Activated B cell treated with CpG ODN at 0.5 μM for 24 hours (primary cell): ENCODE measurements around the gene THOC7. TPM values are rescaled to one million over a fixed set of nuclear protein-coding genes. Genes with fewer than 3 reads are reported as not detected.

Experiments used
- ATAC-seq: fragments of 200-7000 bp; cut with Tn5 transposase; one replicate; pipeline ENCODE4 v1.10.0; 2021; ENCODE audit warnings: low read depth, mild to moderate bottlenecking, moderate library complexity
- CTCF ChIA-PET: fragments of 350-600 bp; sonication (Branson Sonifier 250); formaldehyde crosslinking; loops from one replicate; lab custom pipeline; 2021; ENCODE audit warnings: antibody characterized with exemption; lab: Charles Lee
- POLR2A ChIA-PET: fragments of 350-600 bp; sonication (Branson Sonifier 250); formaldehyde crosslinking; loops from one replicate; lab custom pipeline; 2021; ENCODE audit warnings: antibody characterized with exemption; lab: Charles Lee
- DNase-seq: peaks from one replicate; pipeline ENCODE4 v3.0.0; 2022
- H3K27ac Mint-ChIP-seq: one replicate; pipeline ENCODE4 v1.8.0; 2020; ENCODE audit warnings: mixed read lengths
- H3K27me3 Mint-ChIP-seq: one replicate; pipeline ENCODE4 v1.8.0; 2021; ENCODE audit warnings: mixed read lengths
- H3K36me3 Mint-ChIP-seq: one replicate; pipeline ENCODE4 v1.8.0; 2021; ENCODE audit warnings: low read depth, mixed read lengths
- H3K4me1 Mint-ChIP-seq: one replicate; pipeline ENCODE4 v1.8.0; 2021; ENCODE audit warnings: mixed read lengths
- H3K4me3 Mint-ChIP-seq: one replicate; pipeline ENCODE4 v1.8.0; 2020; ENCODE audit warnings: mild to moderate bottlenecking, mixed read lengths
- H3K9me3 Mint-ChIP-seq: one replicate; pipeline ENCODE4 v1.8.0; 2020; ENCODE audit warnings: mixed read lengths
- intact Hi-C: fragments of 100-400 bp; cut with micrococcal nuclease; formaldehyde crosslinking; loops from one replicate; pipeline ENCODE4 v1.15.1; 2024
- total RNA-seq: library from RNA; stranded (reverse); gene quantifications from 2 replicates; pipeline ENCODE4 v1.2.3, GENCODE V29; 2022
- TF ChIP-seq, protein P1 (sequence below): fragments of 200-600 bp; IDR thresholded peaks from one replicate; pipeline ENCODE4 v1.8.0; 2022; ENCODE audit warnings: antibody characterized with exemption, mild to moderate bottlenecking

The THOC7 gene
- total RNA-seq, 1 donor from 2014 or later: 50.2 TPM

DNA sequence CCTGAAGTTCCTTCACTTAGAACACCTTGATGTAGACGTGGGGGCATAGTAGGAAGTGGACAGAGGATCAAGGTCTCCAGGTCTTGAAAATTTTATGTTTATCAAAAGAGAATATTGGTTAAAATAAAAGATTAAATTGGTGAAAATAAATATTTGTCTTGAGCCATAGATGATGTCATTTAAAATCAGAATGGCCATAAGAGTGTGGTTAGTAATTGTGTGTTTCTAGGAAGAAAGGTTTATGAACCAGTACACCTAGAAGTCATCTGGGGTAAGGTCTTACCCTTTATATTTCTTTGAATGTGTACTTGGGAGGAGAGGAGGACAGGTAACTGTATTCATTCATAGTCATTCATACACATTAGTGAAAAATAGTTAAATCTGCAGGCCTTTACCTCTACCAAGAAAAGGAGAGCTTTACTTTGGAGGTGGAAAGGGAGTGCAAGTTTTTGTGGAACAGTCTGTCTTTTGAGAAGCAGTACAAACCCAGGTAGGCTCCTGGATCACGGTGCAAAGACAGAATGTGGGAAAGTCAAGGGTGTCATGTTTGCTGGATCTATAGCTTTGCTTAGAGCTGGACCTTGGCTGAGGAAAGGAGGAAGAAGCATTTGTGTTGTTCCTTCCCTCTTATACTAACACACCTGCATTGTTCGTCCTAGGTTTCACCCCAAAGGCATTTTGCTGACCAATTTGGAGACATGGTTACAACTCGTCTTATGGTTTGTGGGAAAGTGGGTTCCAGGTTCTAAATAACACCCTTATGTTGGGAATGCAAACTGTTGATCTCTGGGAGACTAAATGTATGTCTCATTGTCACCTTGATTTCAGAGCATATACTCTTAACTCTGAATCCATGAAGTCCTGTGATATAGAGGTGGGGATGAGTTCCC lies 42.4 kb upstream of the THOC7 start:
- CTCF ChIA-PET: no interaction called here
- Mint-ChIP-seq H3K4me1 (peaks cover 18% of the 10 kb centered on the region), H3K27ac (no peak overlapping the region), H3K27me3 (no peaks in the 10 kb centered on the region), H3K4me3 (no peak overlapping the region), H3K9me3 (no peaks in the 10 kb centered on the region), H3K36me3 (peaks cover 26% of the 10 kb centered on the region)
- TF ChIP-seq, protein P1, sequence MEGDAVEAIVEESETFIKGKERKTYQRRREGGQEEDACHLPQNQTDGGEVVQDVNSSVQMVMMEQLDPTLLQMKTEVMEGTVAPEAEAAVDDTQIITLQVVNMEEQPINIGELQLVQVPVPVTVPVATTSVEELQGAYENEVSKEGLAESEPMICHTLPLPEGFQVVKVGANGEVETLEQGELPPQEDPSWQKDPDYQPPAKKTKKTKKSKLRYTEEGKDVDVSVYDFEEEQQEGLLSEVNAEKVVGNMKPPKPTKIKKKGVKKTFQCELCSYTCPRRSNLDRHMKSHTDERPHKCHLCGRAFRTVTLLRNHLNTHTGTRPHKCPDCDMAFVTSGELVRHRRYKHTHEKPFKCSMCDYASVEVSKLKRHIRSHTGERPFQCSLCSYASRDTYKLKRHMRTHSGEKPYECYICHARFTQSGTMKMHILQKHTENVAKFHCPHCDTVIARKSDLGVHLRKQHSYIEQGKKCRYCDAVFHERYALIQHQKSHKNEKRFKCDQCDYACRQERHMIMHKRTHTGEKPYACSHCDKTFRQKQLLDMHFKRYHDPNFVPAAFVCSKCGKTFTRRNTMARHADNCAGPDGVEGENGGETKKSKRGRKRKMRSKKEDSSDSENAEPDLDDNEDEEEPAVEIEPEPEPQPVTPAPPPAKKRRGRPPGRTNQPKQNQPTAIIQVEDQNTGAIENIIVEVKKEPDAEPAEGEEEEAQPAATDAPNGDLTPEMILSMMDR: no peak
- intact Hi-C loops: no loop called here
- POLR2A ChIA-PET: no interaction called here
- no peak for DNase-seq
- no peak for ATAC-seq

- CTCF ChIA-PET: no interaction called here
- Mint-ChIP-seq H3K4me3 (no peak overlapping the region), H3K4me1 (peaks cover 21% of the 10 kb centered on the region), H3K36me3 (peaks cover 47% of the 10 kb centered on the region), H3K9me3 (no peaks in the 10 kb centered on the region), H3K27me3 (no peaks in the 10 kb centered on the region), H3K27ac (no peak overlapping the region)
- TF ChIP-seq, protein P1: no peak
- no peak for DNase-seq
- intact Hi-C loops: no loop called here
- no peak for ATAC-seq
- POLR2A ChIA-PET: no interaction called here
Measured at GRCh38 chr3:63900459-63900858, 36.9 kb upstream of the THOC7 start.

- Mint-ChIP-seq H3K4me1 (peaks cover 25% of the 10 kb centered on the region), H3K27ac (no peak overlapping the region), H3K9me3 (no peaks in the 10 kb centered on the region), H3K4me3 (no peak overlapping the region), H3K36me3 (peaks cover 46% of the 10 kb centered on the region), H3K27me3 (no peaks in the 10 kb centered on the region)
- ChIA-PET CTCF (no interaction called here), POLR2A (no interaction called here)
- ATAC-seq: no peak
- TF ChIP-seq, protein P1: no peak
- intact Hi-C loops: no loop called here
- DNase-seq: no peak
Measured at GRCh38 chr3:63900010-63900409, 36.4 kb upstream of the THOC7 start.

DNA sequence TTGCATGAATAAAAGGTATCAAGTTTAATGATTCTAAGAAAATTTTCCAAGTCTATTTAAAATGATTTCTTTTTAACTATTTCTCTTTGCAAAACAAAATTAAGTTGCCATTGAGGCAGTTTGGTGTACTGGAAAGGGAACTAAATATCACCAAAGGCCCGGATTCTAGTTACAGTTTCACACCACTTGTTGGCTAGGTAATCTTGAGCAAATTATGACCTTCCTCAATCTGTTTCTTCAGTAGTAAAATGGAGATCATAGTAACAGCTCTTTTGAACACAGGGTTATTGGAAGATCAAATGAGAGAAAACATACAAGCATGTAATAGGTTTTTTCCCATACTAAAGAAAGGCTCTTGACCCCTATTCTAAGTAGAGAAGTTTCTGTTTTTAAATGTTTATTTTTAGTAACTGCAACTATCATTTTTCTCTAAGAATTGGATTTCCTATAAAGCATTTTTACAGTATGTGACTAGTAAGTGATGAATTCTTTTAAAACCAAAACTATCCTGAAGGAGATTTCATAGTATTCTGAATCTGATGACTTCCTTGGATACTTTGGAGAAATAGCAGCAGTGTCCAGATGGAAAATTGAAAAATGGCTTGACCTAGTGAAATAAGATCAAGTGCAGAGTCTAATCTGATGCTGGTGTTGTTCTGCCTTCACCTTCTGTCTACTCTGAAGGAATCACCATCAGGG lies 32.9 kb upstream of the THOC7 start:
- intact Hi-C loops: loop anchor here (2.0 kb wide), 2 partner anchors 16 to 28 kb away; partner anchors contain the start of gene SCAANT1
- no peak overlapping the region for H3K4me3 Mint-ChIP-seq
- H3K27me3 Mint-ChIP-seq: no peaks in the 10 kb centered on the region
- H3K27ac Mint-ChIP-seq: no peak overlapping the region
- ATAC-seq (no peak), DNase-seq (no peak)
- no peaks in the 10 kb centered on the region for H3K9me3 Mint-ChIP-seq
- TF ChIP-seq, protein P1: no peak
- ChIA-PET POLR2A (no interaction called here), CTCF (no interaction called here)
- H3K36me3 Mint-ChIP-seq: peaks cover 41% of the 10 kb centered on the region
- H3K4me1 Mint-ChIP-seq: peaks cover 48% of the 10 kb centered on the region
